HG03039 (cell line): ENCODE measurements around the gene HECW1.

ENCODE experiments used
- ATAC-seq: cut with Tn5 transposase; IDR thresholded peaks from one replicate; pipeline ENCODE4 v1.9.1; 2021; ENCODE audit warnings: mild to moderate bottlenecking, moderate library complexity; ENCODE audit not compliant: unreplicated experiment

The HECW1 gene

DNA sequence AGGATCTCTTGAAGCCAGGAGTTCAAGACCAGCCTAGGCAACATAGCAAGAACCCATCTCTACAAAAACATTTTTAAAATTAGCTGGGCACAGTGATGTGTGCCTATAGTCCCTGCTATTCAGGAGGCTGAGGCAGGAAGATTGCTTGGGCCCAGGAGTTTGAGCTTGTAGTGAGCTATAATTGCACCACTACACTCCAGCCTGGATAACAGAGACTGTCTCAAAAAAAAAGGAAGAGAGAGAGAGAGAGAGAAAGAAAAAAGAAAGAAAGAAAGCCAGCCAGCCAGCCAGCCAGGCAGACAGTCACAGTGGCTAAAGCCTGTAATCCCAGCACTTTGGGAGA is 375.3 kb downstream of the HECW1 start:
- no peak for ATAC-seq

DNA sequence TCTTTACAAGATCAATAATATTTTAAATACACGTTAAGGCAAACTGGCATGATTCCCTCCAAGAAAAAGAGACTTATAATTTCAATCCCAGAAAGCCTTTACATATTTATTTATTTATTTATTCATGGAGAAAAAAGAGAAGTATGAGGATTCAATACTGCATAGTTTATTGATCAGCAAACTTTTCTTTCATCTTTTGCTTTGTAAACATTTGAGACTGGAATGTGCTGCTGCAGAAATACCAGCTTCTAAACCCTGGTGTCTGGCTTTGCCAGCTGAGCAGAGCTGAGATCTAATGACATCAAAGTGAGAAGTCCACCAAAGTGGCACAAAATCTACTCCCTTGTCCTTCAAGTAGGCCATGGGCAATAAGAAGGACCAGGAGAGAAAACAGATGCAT is 376.8 kb downstream of the HECW1 start:
- no peak for ATAC-seq

DNA sequence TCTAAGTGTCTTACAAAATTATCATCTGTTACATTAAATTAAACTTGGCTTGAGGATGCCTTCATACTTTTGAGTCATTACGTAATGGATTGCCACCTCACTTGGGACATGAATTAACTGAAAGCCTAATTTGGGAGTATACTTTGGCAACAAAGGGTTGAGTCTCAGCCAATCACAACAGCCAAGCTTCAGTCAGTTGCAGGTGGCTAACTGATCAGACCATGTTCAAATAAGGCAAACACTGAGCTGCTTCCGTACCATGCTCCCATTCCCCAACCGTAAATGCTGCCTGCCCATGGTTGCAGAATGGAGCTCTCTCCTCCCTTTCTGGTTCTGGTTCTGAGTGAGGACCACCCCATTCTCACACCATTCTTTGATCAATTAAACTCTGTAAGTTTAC is 377.6 kb downstream of the HECW1 start:
- no peak for ATAC-seq

DNA sequence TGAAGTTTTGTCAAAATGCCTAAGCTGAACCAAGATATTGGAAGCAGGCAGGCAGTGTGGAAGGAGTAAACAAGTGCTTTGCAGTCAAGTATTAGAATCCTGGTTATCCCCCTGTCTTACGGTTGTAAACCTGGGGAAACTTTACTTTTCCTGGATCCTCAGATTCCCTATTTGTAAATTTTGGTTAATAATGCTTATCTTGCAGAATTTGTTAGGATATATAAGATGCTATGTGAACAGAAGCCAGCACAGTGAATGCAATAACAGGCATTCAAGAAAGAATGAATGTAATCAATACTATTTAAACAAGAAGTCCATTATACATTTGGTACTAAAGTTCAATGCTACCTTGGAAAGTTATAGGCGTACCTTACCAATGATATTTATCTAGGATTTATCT is 378.7 kb downstream of the HECW1 start:
- ATAC-seq, result no peak

DNA sequence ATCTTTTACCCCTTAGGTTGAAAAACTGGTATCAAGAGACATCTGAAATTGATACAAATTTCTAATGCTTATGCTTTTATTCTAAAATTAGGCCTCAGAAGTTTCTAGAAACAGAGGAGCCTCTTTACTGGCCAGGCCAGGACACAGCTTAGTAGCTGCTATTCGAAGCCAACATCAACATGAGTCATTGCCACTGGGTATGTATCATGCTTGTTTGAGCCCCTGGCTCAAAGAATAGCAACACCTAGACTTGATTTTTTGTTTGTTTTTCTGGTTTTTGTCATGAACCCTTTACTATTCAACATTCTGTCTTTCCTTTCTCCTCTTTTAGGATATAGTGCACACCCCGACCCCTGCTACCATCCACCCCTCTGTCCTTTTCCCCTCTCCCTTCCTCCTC is 379.5 kb downstream of the HECW1 start:
- ATAC-seq, result no peak

DNA sequence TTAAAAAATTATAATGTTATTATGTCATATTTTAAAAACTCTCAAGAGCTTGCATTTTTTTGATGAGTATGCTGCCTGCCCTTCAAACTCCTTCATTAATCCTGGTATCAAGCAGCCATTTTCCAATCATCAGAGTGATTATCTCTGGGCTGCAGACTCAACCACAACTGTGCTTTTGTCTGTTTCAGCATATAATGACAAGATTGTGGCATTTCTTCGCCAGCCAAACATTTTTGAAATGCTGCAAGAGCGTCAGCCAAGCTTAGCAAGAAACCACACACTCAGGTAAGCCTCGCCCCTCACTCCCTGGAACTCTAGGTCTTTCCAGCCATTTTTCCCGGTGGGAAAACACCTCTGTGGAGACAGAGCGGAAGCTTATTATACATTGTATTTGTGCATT is 380.4 kb downstream of the HECW1 start:
- ATAC-seq, result no peak

DNA sequence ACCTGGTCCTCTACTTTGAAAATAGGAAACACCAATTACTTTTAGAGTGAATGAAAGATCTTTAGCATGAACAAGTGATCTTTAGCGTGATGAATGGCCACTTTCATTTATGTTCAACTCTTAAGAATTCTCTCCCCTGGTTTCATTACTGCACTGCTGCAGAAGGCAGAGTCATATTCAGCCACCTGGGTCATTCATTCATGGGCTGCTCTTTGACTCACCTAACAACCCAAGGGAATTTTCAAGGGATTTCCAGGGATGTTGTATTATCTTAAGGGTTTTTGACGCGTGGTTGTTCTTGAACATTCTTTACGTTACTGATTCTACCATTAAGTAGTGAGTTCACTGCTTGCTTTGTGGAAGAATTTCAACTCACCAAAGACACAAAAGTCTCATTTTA is 383.1 kb downstream of the HECW1 start:
- peak; percentile 72 for ATAC-seq

DNA sequence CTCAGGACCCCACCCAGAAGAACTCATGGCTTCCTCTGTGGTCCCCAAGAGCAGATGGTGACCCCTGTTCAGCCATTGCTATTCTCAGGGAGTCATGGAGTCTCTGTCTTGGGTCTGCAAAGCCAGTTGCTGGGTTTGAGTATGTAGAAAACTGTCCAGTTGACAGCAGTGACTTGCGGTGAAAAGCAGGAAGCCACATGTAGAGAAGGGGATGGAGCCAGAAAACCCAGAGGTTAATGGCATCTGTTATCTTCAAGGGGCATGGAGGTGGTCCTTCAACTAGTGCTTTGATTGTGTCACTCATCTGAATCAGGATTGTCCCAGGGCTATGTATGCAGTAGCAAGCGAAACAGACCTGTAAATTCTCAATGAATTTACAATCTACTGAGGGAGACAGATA is 384.1 kb downstream of the HECW1 start:
- ATAC-seq, result no peak

DNA sequence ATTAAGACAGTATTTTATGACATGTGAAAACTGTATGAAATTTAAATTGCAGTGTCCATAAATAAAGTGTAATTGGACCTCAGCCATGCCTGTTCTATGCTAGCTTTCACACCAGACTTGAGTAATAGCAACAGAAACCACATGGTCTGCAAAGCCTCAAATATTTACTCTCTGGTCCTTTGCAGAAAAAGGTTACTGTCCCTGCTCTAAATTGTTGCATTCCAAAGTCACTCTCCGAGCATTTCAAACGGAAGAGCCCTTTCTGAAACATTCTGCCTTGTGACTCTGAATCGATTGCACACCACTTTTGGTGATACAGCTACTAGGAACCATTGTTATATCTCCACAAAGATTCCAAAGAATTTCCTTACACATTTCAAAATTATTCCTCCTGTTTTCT is 389.4 kb downstream of the HECW1 start:
- no peak for ATAC-seq

DNA sequence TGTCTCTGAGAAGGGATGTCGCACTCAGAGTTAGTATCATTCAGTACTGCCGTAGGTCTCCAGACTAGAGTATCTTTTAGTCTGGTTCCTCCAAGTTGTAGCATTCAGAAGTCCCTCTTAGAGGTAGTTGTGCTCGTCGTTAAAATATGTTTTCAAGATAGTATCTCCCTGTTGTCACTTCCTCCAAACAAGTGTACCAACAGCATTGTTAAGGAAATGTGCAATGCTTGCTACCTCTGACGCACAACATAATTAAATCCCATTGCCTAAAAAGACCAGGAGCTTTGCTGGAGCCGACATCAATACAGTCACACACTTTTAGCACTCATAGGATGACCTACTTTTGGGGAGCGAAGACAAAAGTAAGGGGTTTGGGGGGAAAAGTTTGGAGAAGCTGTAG is 390.5 kb downstream of the HECW1 start:
- ATAC-seq, result no peak

DNA sequence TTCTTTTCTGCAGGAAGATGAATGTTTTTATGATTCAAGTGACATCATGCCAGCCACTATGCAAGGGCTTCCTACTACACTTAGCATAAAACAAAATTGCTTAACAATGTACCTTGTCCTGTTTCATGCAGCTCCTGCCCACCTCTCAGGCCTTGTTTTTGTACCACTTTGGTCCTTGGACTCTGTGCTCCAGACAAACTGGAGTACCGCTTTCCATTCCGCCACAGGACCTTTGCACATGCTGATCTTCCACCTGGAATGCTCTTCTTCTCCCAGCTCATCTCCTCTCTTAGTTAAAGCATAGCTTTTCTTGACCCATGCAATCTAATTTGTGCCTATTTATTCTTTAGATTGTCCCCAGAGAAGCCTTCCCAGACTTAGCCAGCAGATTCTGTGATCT is 393.0 kb downstream of the HECW1 start:
- no peak for ATAC-seq

DNA sequence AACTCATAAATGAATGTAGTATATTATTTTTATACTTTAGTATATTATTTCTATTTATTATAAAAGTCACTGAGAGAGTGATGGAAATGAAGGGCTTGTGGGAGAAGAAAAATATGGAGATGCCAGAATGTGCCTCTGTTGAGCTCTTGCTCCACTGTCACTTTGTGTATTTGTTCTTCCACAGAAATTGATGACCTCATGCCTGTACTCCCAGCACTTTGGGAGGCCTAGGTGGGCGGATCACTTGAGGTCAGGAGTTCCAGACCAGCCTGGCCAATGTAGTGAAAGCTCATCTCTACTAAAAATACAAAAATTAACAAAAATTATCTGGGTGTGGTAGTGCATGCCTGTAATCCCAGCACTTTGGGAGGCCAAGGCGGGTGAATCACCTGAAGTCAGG is 394.0 kb downstream of the HECW1 start:
- ATAC-seq, result no peak

DNA sequence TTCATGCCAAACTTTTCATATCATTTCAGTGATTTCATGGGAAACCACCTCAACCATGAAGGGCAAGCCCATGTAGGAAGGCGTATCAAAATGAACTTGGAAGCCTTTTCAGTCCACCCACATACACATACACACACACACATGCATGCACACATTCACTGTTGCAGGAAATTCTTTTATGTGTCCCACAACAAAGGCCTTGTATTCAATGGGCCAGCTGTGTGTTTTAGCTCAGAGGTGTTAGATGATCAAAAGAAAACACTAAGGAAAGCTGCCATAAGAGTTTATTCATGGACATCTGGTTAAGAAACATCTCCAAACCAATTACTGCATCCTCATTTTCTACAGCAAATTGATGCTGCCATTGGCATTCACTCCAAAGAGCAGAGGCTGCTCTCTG is 396.0 kb downstream of the HECW1 start:
- no peak for ATAC-seq

DNA sequence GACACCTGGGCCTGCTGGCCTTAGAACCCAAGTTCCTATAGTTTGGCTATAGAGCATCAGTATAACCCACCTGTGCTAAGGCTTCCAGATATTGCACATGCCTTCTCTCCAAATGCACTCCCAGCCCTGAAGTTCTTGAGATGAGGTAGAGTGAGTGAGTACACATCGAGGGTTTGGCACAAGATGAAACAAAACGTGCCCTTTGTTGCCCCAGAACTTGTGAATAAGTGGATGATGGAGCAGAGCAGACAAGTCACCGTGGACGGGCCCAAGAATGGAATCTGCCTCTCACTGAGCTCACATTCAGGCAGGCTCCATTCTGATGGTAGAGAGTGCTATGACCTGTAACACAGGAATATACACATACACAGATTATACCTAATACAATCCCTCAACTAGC is 397.5 kb downstream of the HECW1 start:
- no peak for ATAC-seq

DNA sequence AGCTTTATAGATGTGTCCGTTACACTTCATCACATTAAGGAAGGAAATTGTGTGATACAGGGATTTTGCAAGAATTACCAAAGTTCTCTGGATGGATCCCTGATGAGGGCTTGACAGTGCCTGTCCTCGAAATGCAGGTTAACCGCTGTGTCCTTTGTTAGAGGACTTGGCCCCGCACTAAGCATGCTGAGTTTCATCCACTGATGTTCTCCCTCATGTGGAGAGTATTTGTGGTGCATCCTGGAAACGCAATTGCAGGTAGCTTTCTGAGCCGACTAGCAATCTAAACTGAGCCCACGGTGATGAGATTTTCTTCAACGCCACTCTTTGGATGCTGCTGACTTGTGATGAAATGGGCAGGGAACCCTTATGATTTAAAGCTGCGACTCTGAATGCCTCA is 398.6 kb downstream of the HECW1 start:
- no peak for ATAC-seq

DNA sequence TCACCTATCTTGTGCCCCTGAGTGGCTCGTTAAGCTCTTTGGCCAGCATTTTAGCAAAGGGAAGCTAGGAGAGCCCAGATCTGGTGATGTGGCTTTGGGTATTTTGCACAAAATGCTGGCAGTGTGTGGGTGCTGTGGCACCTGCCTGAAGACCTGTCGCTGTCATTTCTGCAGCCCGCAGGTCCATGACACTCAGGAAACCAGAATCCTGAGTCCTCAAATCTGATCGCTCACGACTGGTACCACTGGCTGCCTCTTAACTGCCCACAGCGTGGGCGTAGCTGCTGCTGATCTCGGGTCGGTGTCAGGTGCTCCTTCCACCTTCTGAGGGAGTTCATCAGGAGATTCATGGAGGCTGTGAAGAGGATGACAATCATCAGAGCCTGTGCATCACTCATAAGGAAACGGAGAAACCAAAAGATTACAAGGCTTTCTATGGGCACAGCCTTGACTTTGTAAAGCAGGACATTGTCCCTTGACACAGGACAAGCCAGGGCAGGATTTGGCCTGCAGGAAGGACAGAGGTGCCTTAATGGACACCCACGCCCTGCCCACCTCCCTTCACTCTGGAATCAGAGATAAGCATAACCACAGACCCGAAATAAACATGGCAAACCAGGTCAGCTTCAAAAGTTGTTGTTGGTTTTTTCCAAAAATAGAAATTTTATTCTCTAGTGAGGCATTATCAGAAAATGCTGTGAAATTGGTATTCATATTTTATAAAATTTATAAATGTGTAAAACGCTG is 399.5 kb downstream of the HECW1 start:
- ATAC-seq, result no peak

DNA sequence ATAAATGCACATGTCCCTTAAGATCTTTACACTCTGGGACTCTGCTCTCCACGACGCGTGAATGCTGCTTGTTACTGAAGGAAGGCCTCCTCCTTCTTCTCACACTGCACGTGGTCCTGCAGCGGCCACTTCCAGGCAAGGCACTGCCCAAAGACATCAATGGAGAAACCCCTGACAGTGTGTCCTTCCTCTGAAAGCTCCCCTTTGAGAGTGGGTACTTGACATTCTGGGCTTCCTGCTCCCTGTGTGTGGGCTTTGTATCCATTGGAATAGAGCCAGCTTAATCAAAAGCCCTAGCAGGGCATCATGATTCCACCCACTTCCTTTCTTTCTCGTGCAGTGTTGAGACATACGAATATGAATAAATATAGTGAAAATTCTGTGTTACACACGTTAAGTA is 400.8 kb downstream of the HECW1 start:
- ATAC-seq, result no peak

DNA sequence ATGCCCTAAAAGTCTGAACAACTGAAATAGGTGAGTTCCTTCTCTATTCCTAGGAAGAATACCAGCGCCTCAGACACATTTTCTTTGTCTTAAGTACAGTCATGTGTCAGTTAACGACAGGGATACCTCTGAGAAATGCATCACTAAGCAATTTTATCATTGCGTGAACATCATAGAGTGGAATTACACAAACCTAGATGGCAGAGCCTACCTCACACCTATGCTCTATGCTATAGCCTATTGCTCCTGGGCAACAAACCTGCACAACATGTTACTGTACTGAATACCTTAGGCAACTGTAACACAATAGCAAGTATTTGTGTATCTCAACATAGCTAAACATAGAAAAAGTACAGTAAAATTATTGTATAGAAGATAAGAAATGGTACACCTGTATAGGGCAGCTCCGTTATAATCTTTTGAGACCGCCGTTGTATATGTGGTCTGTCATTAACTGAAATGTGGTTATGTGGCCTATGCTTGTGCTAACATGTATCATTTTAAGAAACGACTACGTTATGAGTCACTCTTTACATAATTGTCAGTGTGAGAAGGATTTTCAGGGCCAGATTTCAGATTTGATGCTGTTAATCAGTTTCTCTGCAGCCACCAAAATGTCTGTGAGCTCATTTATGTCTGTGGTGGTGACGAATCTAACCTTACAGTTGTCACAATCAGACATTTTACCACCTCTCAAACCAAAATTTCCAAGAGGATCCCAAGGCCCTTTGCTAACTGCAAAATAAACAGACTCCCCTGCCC is 404.3 kb downstream of the HECW1 start:
- ATAC-seq, result no peak

DNA sequence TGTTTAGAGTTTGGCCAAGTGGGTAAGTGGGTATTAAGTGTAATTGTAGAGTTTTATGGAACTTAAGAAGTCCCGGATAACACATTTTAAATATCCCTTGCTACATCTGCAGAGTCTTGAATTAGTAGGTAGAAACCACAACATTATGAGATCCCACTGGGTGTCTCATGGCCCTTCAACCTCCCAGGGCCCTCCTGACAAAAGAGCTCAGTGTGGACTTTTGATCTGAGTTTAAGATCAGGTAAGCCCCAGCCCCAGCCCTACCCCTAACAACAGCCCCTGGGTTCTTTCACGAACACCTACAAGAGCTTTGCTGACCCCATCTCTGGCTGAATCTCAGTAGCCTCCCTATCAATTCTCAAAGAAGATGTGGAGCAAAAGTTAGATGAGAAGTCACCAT is 405.0 kb downstream of the HECW1 start:
- ATAC-seq, result no peak

DNA sequence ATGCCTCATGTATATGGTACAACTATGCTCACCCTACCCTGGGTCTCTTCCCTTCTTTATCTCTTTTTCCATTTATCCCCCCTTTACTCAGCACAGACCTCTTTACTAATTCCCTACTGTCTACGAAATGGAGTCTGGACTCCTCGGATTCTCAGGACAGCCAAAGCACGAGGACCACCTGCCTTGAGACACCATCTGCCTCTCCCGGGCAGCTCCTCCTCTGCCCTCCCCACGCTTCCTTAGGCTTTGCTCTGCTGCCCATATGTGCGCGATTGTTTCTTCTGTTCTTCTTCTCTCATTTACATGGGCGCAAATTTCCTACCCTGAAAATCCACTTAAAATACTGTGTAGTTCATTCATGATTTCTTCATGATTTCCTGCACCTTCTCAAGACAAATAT is 407.8 kb downstream of the HECW1 start:
- ATAC-seq, result no peak

DNA sequence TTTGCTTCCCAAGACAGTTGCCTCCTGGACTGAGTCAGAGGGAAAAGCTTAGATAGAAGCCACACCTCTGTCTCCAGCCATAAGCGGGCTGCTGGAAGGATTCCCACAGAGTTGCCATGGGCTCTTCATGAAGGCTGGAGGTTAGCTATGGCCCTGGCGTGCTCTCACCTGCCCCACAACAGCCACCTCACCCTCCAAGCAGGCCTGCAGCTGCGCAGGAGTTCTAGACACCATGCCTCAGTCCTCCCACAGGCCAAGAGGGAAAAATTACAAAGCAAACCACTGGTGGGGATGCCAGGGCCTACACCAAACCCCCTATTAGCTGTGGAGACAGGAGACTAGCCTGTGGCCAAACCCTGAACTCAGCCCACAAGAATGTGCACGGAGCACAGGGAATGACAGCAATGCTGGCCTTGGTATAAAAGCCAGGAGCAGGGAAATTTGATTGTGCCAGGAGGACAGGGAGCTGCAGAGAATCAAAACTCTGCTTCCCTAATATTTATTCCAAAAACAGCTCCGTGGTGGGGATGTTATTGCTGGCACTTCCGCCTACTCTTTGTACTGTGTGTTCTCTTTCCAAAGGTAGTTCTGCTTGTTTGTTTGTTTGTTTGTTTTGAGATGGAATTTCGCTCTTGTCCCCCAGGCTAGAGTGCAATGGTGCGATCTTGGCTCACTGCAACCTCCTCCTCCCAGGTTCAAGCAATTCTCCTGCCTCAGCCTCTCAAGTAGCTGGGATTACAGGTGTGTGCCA is 410.1 kb downstream of the HECW1 start:
- no peak for ATAC-seq
